HFFc6 (cell line): Measurements from ENCODE around the gene SEC61G. TPM values are rescaled to one million over a fixed set of nuclear protein-coding genes. Genes with fewer than 3 reads are reported as not detected.

Experiments used
- DNase-seq: peaks from one replicate; pipeline ENCODE4 v3.0.0-alpha.2; 2018
- H3K27ac Mint-ChIP-seq: 2 replicates; pipeline ENCODE4 v1.8.0; 2020; ENCODE audit warnings: mild to moderate bottlenecking, mixed read lengths
- H3K27me3 Mint-ChIP-seq: 2 replicates; pipeline ENCODE4 v1.8.0; 2021; ENCODE audit warnings: mild to moderate bottlenecking, moderate library complexity, mixed read lengths; ENCODE audit not compliant: insufficient read depth
- H3K36me3 Mint-ChIP-seq: 2 replicates; pipeline ENCODE4 v1.8.0; 2021; ENCODE audit warnings: low read depth, mixed read lengths
- H3K4me1 Mint-ChIP-seq: 2 replicates; pipeline ENCODE4 v1.8.0; 2020; ENCODE audit warnings: low read depth, mixed read lengths
- H3K4me3 Mint-ChIP-seq: 2 replicates; pipeline ENCODE4 v1.8.0; 2020; ENCODE audit warnings: mild to moderate bottlenecking, moderate library complexity, mixed read lengths
- H3K9me3 Mint-ChIP-seq: 2 replicates; pipeline ENCODE4 v1.8.0; 2020; ENCODE audit warnings: mild to moderate bottlenecking, mixed read lengths
- total RNA-seq, 6 experiments: library from RNA; stranded (reverse); fragmentation: NEBNext Ultra II Directional; extraction: Animal tissue kit (Norgen Biotek cat#: 25700); gene quantifications; 2 replicates in 1 of 6; 3 replicates in 5 of 6; pipeline ENCODE4 v1.2.3, GENCODE V29; 2021
- TF ChIP-seq, protein P1 (sequence below): fragments of 200-600 bp; sonication (generic); IDR thresholded peaks from 2 replicates; pipeline ENCODE4 v1.5.0; 2021; ENCODE audit warnings: antibody characterized with exemption, mild to moderate bottlenecking

Gene SEC61G
- total RNA-seq, 6 experiments from 2014 or later = 189 to 300 (median 252) TPM

GRCh38 chr7:54782829-54783228 lies 23.8 kb upstream of the SEC61G start:
- Mint-ChIP-seq H3K27me3 (no peaks in the 10 kb centered on the region), H3K4me1 (peaks cover 12% of the 10 kb centered on the region), H3K9me3 (no peaks in the 10 kb centered on the region), H3K27ac (no peak overlapping the region), H3K36me3 (no peaks in the 10 kb centered on the region), H3K4me3 (no peak overlapping the region)
- TF ChIP-seq, protein P1, sequence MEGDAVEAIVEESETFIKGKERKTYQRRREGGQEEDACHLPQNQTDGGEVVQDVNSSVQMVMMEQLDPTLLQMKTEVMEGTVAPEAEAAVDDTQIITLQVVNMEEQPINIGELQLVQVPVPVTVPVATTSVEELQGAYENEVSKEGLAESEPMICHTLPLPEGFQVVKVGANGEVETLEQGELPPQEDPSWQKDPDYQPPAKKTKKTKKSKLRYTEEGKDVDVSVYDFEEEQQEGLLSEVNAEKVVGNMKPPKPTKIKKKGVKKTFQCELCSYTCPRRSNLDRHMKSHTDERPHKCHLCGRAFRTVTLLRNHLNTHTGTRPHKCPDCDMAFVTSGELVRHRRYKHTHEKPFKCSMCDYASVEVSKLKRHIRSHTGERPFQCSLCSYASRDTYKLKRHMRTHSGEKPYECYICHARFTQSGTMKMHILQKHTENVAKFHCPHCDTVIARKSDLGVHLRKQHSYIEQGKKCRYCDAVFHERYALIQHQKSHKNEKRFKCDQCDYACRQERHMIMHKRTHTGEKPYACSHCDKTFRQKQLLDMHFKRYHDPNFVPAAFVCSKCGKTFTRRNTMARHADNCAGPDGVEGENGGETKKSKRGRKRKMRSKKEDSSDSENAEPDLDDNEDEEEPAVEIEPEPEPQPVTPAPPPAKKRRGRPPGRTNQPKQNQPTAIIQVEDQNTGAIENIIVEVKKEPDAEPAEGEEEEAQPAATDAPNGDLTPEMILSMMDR = no peak
- no peak for DNase-seq

DNA sequence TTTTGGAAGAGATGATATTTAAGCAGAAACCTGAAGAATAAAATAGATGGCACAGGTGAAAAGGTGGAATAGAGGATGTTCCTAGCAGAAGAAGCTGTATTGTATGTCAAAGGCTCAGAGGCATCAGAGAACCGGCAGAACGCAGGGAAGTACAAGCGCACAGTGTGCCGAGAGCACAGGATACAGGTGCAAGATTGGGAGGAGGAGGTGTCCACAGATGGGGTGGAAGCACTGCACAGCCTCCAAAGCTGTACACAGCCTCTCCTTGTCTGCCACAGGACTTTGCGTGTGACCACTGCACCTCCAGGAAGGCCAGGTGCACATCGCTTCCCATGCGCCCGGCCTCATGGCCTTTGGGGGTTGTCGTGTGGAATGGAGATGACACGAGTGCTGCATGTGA lies 23.3 kb upstream of the SEC61G start:
- Mint-ChIP-seq H3K9me3 (no peaks in the 10 kb centered on the region), H3K27me3 (no peaks in the 10 kb centered on the region), H3K36me3 (no peaks in the 10 kb centered on the region), H3K4me1 (peaks cover 12% of the 10 kb centered on the region), H3K27ac (no peak overlapping the region), H3K4me3 (no peak overlapping the region)
- DNase-seq = no peak
- TF ChIP-seq, protein P1 = no peak

DNA sequence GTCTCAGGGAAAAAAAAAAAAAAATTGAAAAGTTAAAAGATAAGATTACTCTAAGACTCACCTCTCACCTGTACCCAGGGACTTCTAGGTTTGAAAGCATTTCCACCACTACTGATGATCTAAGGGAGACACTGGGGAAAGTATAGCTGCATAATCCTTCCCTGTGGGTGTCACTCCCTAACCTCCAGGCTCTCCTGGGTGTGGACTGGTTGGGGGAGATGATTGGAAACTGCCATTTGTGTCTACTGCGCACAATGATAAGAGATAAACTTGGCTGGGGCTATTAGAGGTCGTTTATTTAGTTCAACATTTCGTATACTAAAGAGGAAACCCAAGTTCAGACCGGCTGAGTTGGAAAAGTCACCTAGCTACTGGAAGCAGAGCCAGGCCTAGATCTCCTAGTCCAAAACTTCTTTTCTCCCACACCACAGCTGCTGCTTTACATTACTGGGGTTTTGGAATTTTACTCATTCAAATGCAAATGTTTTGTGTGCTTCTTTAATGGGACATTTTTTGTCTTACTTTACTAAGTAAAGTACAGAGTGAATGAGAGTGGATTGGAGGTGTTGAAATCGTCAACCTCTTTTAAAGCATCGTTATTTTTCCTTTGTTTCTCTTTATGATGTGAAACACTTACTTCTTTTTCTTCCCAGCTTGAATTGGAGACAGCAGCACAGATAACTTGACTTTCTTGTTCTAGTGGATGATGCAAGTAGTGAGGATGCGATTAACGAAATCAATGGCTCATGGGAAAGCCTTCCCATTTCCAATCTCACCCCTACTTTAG lies 22.3 kb upstream of the SEC61G start:
- Mint-ChIP-seq H3K27me3 (no peaks in the 10 kb centered on the region; the same call in 1 of the 2 replicates), H3K36me3 (no peaks in the 10 kb centered on the region), H3K9me3 (no peaks in the 10 kb centered on the region; the same call in 1 of the 2 replicates), H3K4me1 (peaks cover 12% of the 10 kb centered on the region), H3K4me3 (no peak overlapping the region), H3K27ac (no peak overlapping the region)
- no peak for DNase-seq
- TF ChIP-seq, protein P1 = no peak

DNA sequence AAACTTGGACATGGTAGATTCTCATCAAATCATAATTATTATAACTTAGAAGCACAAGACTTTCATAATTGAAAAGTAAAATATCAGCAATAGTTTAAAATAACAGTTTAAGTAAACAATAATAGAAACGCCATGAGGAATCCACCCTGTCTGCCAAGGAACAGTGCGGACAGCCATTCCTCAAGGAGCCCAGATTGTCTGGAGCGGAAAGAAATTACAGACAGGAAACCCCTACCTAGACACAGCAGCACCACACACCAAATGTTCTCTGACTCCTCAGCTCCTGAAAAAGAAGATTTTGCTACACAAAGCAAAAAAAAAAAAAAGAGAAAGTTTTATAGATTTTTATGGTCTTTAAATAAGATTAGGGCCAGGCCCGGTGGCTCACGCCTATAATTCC lies 21.5 kb upstream of the SEC61G start:
- H3K4me1 Mint-ChIP-seq = peaks cover 3% of the 10 kb centered on the region
- TF ChIP-seq, protein P1 = no peak
- H3K4me3 Mint-ChIP-seq = no peak overlapping the region
- H3K9me3 Mint-ChIP-seq = no peaks in the 10 kb centered on the region; the same call in 1 of the 2 replicates
- no peak overlapping the region for H3K27ac Mint-ChIP-seq
- no peak for DNase-seq
- no peaks in the 10 kb centered on the region for H3K36me3 Mint-ChIP-seq
- H3K27me3 Mint-ChIP-seq = no peaks in the 10 kb centered on the region; the same call in 1 of the 2 replicates

DNA sequence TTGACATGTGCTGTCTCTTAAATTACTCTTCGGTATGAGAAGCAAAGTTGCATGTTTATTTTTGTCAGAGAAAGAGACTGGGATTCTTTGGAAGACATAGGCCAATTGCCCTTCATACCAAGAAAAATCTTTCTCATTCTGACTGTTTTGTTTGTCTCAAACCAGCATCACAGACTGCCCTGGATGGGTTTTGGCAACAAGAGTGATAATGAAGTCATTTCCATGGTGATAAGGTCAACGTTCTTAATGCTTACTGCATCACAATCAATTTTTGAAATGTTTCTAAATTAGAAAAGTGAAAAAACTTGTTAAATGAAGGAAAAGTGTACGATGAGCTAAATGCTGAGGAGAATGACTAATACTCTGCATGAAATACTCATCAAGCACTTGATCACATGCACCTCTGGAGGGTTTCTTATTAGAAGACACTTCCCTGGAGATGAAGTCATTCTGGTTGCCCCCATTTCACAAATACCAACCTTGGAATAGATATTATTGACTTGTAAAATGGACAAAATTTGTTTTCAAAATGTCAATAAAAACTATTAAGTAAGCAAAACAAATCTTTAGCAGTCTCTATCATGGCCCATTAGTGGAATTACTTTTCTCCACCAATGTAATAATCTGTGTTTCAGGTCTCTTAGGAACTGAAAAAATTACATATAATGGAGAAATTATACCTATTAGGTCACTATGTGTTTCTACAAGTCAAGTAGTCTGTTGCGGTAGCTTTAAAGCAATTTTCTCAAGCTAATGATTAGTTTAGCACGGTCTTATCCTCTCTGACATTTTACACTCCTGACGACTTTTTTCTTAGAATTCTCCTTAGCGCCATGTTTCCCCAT lies 19.9 kb upstream of the SEC61G start:
- Mint-ChIP-seq H3K36me3 (no peaks in the 10 kb centered on the region), H3K9me3 (no peaks in the 10 kb centered on the region; the same call in 1 of the 2 replicates), H3K27ac (no peak overlapping the region), H3K27me3 (no peaks in the 10 kb centered on the region; the same call in 1 of the 2 replicates), H3K4me3 (no peak overlapping the region), H3K4me1 (peaks cover 5% of the 10 kb centered on the region)
- TF ChIP-seq, protein P1 = no peak
- no peak for DNase-seq
